DND-41 (cell line): Measurements from ENCODE around the gene POLL.

ENCODE experiments used
- CTCF ChIP-seq: IDR thresholded peaks from 2 replicates; pipeline ENCODE4 v1.5.1; 2012; ENCODE audit warnings: borderline replicate concordance, low read length, moderate library complexity, mild to moderate bottlenecking; ENCODE audit not compliant: poor library complexity, severe bottlenecking; ENCODE audit errors: extremely low read depth
- EZH2 ChIP-seq: IDR thresholded peaks from 3 replicates; pipeline ENCODE4 v1.6.1; 2012; ENCODE audit warnings: borderline replicate concordance, low read depth, mild to moderate bottlenecking, moderate library complexity, low read length, inconsistent platforms; ENCODE audit not compliant: severe bottlenecking

- TF ChIP-seq CTCF, result no peak
- no peak for TF ChIP-seq EZH2
Observed at GRCh38 chr10:101550965-101551364, 37.1 kb downstream of the POLL start.
